ENCODE results near the gene PLD1.

Gene PLD1

DNA sequence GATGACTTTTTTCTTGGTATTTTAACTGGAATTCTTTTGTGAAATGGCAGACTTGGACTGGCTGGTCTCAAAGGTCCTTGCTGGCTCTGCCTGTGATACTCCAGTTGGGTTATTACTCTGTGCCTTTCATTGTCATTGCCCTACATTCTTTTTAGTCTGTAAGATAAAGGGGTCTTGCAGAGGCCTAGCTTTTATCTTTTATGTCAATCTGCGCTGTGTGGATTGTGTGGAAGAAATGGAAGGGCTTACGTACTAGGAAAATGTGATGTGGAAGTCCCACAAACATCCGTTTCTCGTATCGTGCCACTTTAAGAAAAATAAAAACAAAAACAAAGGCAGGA, 24.1 kb upstream of the PLD1 start:
- Histone ChIP-seq H3K4me2 (ENCODE audit: low read depth, low read length, poor library complexity, severe bottlenecking) (no peak overlapping the region), H3F3A (ENCODE audit: low read depth) (no peaks in the 10 kb centered on the region), H3K79me2 (ENCODE audit: insufficient read depth, low read length) (no peaks in the 10 kb centered on the region), H3K36me3 (ENCODE audit: insufficient read depth, low read length) (no peaks in the 10 kb centered on the region), H3K4me3 (ENCODE audit: low read length, poor library complexity, severe bottlenecking) (no peak overlapping the region), H2AFZ (ENCODE audit: low read length) (no peak overlapping the region), H3K9me3 (ENCODE audit: insufficient read depth, low read depth, low read length) (no peaks in the 10 kb centered on the region), H3K4me1 (ENCODE audit: insufficient read depth, low read length, poor library complexity, severe bottlenecking) (peaks cover 4% of the 10 kb centered on the region), H3K27me3 (ENCODE audit: insufficient read depth, low read length, poor library complexity, severe bottlenecking) (no peaks in the 10 kb centered on the region), H3K9ac (ENCODE audit: low read depth, low read length, poor library complexity, severe bottlenecking) (no peak overlapping the region), H4K20me1 (ENCODE audit: insufficient read depth, low read length, poor library complexity, severe bottlenecking) (no peaks in the 10 kb centered on the region), H3K9me2 (replicated peaks; ENCODE audit: low read depth, low read length) (no peaks in the 10 kb centered on the region)
- TF ChIP-seq EZH2phosphoT487 (IDR thresholded peaks at IDR 0.05; ENCODE audit: borderline replicate concordance) = no peak
- TF ChIP-seq CTCF (conservative IDR thresholded peaks at IDR 0.05; ENCODE audit: low read length) = no peak

DNA sequence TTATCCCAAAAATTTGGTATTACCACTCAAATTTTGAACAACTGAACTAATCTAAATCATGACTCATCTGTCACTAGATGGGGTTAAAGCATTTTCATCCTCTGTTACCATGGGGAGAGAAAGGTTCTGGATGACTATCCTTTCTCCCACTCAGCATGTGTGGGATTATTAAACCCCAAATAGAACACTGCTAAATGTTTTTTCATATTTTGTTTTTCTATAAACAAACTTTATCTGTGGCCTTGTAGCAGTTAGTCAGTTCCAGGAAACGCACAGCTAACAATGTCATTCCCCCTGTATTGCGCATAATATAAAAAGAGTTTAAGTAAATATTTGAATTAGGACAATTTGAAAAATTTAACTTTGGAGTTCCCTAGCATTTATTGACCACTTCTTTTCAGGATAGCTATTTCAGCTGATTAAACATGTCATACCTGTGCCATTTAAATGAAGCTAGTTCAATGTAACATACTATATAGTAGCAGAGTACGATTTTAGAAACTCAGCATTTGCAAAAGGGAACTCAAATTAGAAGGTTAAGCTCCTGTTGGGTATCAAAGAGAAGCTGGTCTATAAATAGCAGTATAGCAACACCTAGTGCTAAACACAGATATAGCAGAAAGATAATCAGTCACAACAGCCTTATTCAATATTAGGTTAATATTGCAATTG, 23.6 kb upstream of the PLD1 start:
- peaks cover 5% of the 10 kb centered on the region for H3K4me1 ChIP-seq (ENCODE audit: insufficient read depth, low read length, poor library complexity, severe bottlenecking)

DNA sequence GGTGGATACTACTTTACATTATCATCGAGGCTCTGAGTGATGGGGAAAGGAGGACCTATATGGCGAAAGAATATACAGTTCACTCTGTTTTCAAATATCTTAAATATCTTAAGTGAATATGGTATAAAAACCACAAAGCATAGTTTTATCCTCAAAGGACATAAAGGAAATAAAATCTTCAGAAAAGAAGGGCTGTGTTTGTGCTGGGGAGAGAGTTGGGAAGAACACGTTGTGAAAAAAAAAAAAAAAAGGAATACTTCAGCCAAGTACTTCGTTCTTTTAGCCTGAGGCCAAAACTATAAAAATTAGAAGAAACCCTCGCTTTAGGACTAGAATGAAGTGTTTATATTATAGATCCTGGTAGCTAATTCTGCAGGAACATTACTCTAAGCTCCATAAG, 22.7 kb upstream of the PLD1 start:
- Histone ChIP-seq H3K27me3 (ENCODE audit: insufficient read depth, low read length, poor library complexity, severe bottlenecking) (no peaks in the 10 kb centered on the region), H2AFZ (ENCODE audit: low read length) (no peak overlapping the region), H4K20me1 (ENCODE audit: insufficient read depth, low read length, poor library complexity, severe bottlenecking) (no peaks in the 10 kb centered on the region), H3K4me2 (ENCODE audit: low read depth, low read length, poor library complexity, severe bottlenecking) (no peak overlapping the region), H3K9me3 (ENCODE audit: insufficient read depth, low read depth, low read length) (no peaks in the 10 kb centered on the region), H3F3A (ENCODE audit: low read depth) (no peaks in the 10 kb centered on the region), H3K9me2 (replicated peaks; ENCODE audit: low read depth, low read length) (no peaks in the 10 kb centered on the region), H3K9ac (ENCODE audit: low read depth, low read length, poor library complexity, severe bottlenecking) (no peak overlapping the region), H3K4me3 (ENCODE audit: low read length, poor library complexity, severe bottlenecking) (no peak overlapping the region), H3K36me3 (ENCODE audit: insufficient read depth, low read length) (no peaks in the 10 kb centered on the region), H3K4me1 (ENCODE audit: insufficient read depth, low read length, poor library complexity, severe bottlenecking) (peaks cover 5% of the 10 kb centered on the region), H3K79me2 (ENCODE audit: insufficient read depth, low read length) (no peaks in the 10 kb centered on the region)
- no peak for TF ChIP-seq EZH2phosphoT487 (IDR thresholded peaks at IDR 0.05; ENCODE audit: borderline replicate concordance)
- no peak for TF ChIP-seq CTCF (conservative IDR thresholded peaks at IDR 0.05; ENCODE audit: low read length)

More for the DNA sequence above, 23.6 kb upstream of the PLD1 start:
- H3K27me3 ChIP-seq (ENCODE audit: insufficient read depth, low read length, poor library complexity, severe bottlenecking) = no peaks in the 10 kb centered on the region
- no peaks in the 10 kb centered on the region for H3K79me2 ChIP-seq (ENCODE audit: insufficient read depth, low read length)
- H3K9me3 ChIP-seq (ENCODE audit: insufficient read depth, low read depth, low read length) = no peaks in the 10 kb centered on the region
- no peaks in the 10 kb centered on the region for H4K20me1 ChIP-seq (ENCODE audit: insufficient read depth, low read length, poor library complexity, severe bottlenecking)
- no peaks in the 10 kb centered on the region for H3K36me3 ChIP-seq (ENCODE audit: insufficient read depth, low read length)
- TF ChIP-seq CTCF (conservative IDR thresholded peaks at IDR 0.05; ENCODE audit: low read length) (peak; percentile 71), EZH2phosphoT487 (IDR thresholded peaks at IDR 0.05; ENCODE audit: borderline replicate concordance) (no peak)
- H3K4me3 ChIP-seq (ENCODE audit: low read length, poor library complexity, severe bottlenecking) = no peak overlapping the region
- no peak overlapping the region for H3K4me2 ChIP-seq (ENCODE audit: low read depth, low read length, poor library complexity, severe bottlenecking)
- H2AFZ ChIP-seq (ENCODE audit: low read length) = no peak overlapping the region
- no peaks in the 10 kb centered on the region for H3F3A ChIP-seq (ENCODE audit: low read depth)
- no peaks in the 10 kb centered on the region for H3K9me2 ChIP-seq (replicated peaks; ENCODE audit: low read depth, low read length)
- H3K9ac ChIP-seq (ENCODE audit: low read depth, low read length, poor library complexity, severe bottlenecking) = no peak overlapping the region
